Measurements from ENCODE around the gene NAPB. TPM values are rescaled to one million over a fixed set of nuclear protein-coding genes. Genes with fewer than 3 reads are reported as not detected.

NAPB gene
- total and polyA plus RNA-seq, 7 donors: 1.8 to 12.3 (median 3.0) TPM

DNA sequence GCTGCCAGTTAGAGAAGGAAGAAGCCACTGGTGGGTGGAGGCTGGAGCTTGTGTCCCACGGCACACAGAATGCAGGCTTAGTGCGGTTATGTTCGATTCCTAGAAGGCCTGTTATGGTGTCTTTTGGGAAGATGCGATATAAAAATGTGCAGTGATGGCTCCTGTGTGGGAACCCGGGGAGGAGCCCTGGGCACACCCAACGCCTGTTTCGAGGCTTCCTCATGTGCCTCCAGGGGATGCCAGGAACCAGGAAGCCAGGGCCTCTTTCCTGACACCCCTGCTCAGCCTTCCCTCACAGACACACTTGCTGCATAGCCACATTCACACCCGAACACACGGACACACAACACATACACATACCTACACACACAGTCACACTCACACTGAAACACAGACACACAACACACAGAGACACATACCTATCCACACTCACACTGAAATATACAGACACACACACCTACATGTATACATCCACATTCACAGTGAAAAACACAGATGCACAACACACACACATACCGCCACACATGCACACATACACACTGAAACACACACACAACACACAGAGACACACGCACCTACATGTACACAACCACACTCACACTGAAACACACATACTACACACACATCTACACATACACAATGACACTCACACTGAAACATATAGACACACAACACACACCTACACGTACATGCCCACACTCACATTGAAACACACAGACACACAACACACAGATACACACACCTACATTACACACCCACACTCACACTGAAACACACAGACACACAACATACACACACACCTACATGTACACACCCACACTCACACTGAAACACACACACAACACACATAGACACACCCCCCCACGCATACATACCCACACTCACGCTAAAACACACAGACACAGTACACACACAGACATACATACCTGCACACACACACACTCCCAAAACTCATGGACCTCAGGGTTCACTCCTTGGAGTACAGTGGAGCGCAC, 32.6 kb upstream of the NAPB start:
- no peak overlapping the region for H3K4me3 ChIP-seq
- H3K36me3 ChIP-seq (ENCODE audit: insufficient read depth in 1 of 2, low read depth in 1 of 2): no peaks in the 10 kb centered on the region
- no peaks in the 10 kb centered on the region for H3K9me3 ChIP-seq
- no peak overlapping the region for H3K27ac ChIP-seq
- 81 to 87% (median 85%) methylated on average over 15 of the region's 15 CpGs for WGBS, 3 donors
- DNase-seq (no peak), ATAC-seq (no peak)
- intact Hi-C loops (cut with DNase I): no loop called here
- no peaks in the 10 kb centered on the region for H3K4me1 ChIP-seq
- H3K27me3 ChIP-seq (ENCODE audit: insufficient read depth in 3 of 3, low read length in 2 of 3): peaks cover 0 to 7% (median 0%) of the 10 kb centered on the region in 3 donors
- TF ChIP-seq, protein P1, sequence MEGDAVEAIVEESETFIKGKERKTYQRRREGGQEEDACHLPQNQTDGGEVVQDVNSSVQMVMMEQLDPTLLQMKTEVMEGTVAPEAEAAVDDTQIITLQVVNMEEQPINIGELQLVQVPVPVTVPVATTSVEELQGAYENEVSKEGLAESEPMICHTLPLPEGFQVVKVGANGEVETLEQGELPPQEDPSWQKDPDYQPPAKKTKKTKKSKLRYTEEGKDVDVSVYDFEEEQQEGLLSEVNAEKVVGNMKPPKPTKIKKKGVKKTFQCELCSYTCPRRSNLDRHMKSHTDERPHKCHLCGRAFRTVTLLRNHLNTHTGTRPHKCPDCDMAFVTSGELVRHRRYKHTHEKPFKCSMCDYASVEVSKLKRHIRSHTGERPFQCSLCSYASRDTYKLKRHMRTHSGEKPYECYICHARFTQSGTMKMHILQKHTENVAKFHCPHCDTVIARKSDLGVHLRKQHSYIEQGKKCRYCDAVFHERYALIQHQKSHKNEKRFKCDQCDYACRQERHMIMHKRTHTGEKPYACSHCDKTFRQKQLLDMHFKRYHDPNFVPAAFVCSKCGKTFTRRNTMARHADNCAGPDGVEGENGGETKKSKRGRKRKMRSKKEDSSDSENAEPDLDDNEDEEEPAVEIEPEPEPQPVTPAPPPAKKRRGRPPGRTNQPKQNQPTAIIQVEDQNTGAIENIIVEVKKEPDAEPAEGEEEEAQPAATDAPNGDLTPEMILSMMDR (IDR thresholded peaks at IDR 0.05): no peak

DNA sequence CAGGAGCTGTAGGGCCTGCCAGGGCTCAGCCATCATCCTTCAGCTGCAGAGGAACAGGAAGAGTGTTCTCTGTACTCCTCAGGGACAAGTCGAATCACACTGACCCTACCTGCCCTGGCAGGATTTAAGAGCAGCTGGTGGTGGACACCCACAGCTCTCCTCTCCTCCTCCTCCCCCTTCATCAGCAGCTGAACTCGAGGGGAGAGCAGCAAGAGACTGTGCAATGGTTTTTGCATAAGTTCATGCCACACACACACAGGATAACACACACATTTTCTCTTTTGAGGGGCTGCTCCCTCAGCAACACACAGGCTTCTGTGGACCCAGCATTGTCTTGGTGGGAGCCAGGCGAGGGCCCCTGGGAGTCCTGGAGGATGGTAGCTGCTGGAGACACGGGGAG, 31.5 kb upstream of the NAPB start, which contains the start of gene CST11:
Gene CST11, minus strand, starts transcription at position 101 of the 400 bp plus-strand sequence. Its CDS starts 65 bp downstream, at position 36.
- Histone ChIP-seq H3K27ac (no peak within 1 kb of the TSS), H3K36me3 (ENCODE audit: insufficient read depth in 1 of 2, low read depth in 1 of 2) (no peaks in the 10 kb centered on the region), H3K9me3 (no peaks in the 10 kb centered on the region), H3K4me1 (no peaks in the 10 kb centered on the region), H3K4me3 (no peak within 1 kb of the TSS), H3K27me3 (ENCODE audit: insufficient read depth in 3 of 3, low read length in 2 of 3) (peaks cover 0 to 7% (median 0%) of the 10 kb centered on the region in 3 donors)
- DNase-seq: no peak
- intact Hi-C loops (cut with DNase I): no loop called here
- WGBS, 3 donors: 36 to 52% (median 43%) methylated on average over 4 of the region's 4 CpGs
- TF ChIP-seq, protein P1 (IDR thresholded peaks at IDR 0.05): no peak
- no peak for ATAC-seq

DNA sequence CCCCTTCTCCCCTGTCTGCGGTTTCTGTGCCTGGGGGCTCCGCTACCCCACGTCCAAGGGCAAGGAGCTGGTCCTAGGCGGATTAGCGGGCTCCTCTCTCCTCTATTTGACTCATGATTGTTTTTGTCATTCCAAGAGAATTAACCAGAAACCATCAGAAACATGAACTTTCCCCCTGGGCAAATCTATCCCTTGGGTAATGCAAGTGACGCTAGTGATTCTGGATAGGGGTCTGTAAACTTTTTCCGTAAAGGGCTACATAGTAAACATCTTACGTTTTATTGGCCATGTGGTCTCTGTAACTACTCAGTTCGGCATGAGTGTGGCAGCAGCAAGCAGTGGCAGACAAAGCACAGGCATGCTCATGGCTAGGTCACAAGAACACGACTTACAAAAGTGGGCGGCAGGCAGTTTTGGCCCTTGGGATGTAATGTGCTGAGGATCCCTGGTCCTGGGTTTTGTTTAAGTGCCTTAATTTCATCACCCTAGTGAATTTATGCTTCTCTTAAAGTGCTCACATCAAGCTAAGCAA, 30.7 kb upstream of the NAPB start:
- no peaks in the 10 kb centered on the region for H3K4me1 ChIP-seq
- H3K4me3 ChIP-seq: no peak overlapping the region
- peaks cover 0 to 7% (median 0%) of the 10 kb centered on the region in 3 donors for H3K27me3 ChIP-seq (ENCODE audit: insufficient read depth in 3 of 3, low read length in 2 of 3)
- H3K27ac ChIP-seq: no peak overlapping the region
- ATAC-seq: no peak
- no peak for DNase-seq
- no peaks in the 10 kb centered on the region for H3K36me3 ChIP-seq (ENCODE audit: insufficient read depth in 1 of 2, low read depth in 1 of 2)
- WGBS, 3 donors: 70 to 78% (median 76%) methylated on average over 11 of the region's 11 CpGs
- TF ChIP-seq, protein P1 (IDR thresholded peaks at IDR 0.05): no peak
- no peaks in the 10 kb centered on the region for H3K9me3 ChIP-seq
- intact Hi-C loops (cut with DNase I): no loop called here

DNA sequence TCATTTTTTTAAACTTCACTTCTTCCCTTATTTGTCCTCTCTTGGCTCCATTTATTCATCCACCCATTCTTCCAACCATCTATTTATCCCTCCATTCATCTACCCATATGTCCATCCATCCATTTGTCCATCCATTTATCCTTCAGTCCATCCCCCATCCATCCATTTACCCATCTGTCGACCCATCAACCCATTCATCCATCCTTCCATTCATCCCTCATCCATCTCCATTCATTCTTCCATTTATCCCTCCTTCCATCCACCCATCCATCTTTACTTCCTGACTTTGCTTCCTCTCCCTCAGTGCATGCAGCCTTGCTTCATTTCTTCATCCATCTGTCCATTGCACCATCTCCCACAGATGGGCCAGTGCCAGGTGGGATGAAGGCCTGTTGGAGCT, 29.6 kb upstream of the NAPB start:
- Histone ChIP-seq H3K36me3 (ENCODE audit: insufficient read depth in 1 of 2, low read depth in 1 of 2) (no peaks in the 10 kb centered on the region), H3K4me3 (no peak overlapping the region), H3K27me3 (ENCODE audit: insufficient read depth in 3 of 3, low read length in 2 of 3) (peaks cover 0 to 7% (median 0%) of the 10 kb centered on the region in 3 donors), H3K9me3 (no peaks in the 10 kb centered on the region), H3K4me1 (no peaks in the 10 kb centered on the region), H3K27ac (no peak overlapping the region)
- DNase-seq (no peak), ATAC-seq (no peak)
- TF ChIP-seq, protein P1 (IDR thresholded peaks at IDR 0.05): no peak
- 88 to 100% (median 91%) methylated on average over 1 of the region's 1 CpG for WGBS, 3 donors
- intact Hi-C loops (cut with DNase I): no loop called here

Measured in psoas muscle (tissue), 8 donors.